ENCODE results near the gene LPIN1.
"Not testable (repeated sequence)": the region's sequence is repeated elsewhere in the genome, so short reads cannot be mapped to it uniquely, and the experiment has no call there.

LPIN1 gene

GRCh38 chr2:11758647-11759046 lies 12.2 kb downstream of the LPIN1 start:
- no peaks in the 10 kb centered on the region for H3K27me3 Mint-ChIP-seq
- H3K36me3 Mint-ChIP-seq (ENCODE audit: low read depth), result peaks cover 26% of the 10 kb centered on the region
- H3K27ac Mint-ChIP-seq, result peak overlapping the region; percentile 77
- peaks cover 77% of the 10 kb centered on the region for H3K4me1 Mint-ChIP-seq (ENCODE audit: low read depth)
- no peak overlapping the region for H3K4me3 Mint-ChIP-seq
- H3K9me3 Mint-ChIP-seq, result no peaks in the 10 kb centered on the region

GRCh38 chr2:11759182-11759975 lies 12.9 kb downstream of the LPIN1 start:
- peaks cover 69% of the 10 kb centered on the region for H3K4me1 Mint-ChIP-seq (ENCODE audit: low read depth)
- H3K4me3 Mint-ChIP-seq, H3K27me3 Mint-ChIP-seq, H3K9me3 Mint-ChIP-seq: not testable (repeated sequence)
- peak overlapping the region; percentile 79 for H3K27ac Mint-ChIP-seq
- peaks cover 28% of the 10 kb centered on the region for H3K36me3 Mint-ChIP-seq (ENCODE audit: low read depth)

GRCh38 chr2:11761259-11761658 lies 14.8 kb downstream of the LPIN1 start:
- H3K9me3 Mint-ChIP-seq, result no peaks in the 10 kb centered on the region
- peaks cover 51% of the 10 kb centered on the region for H3K4me1 Mint-ChIP-seq (ENCODE audit: low read depth)
- no peaks in the 10 kb centered on the region for H3K27me3 Mint-ChIP-seq
- no peak overlapping the region for H3K4me3 Mint-ChIP-seq
- H3K27ac Mint-ChIP-seq, result peak overlapping the region; percentile 26
- H3K36me3 Mint-ChIP-seq (ENCODE audit: low read depth), result peaks cover 42% of the 10 kb centered on the region

GRCh38 chr2:11762031-11762430 lies 15.6 kb downstream of the LPIN1 start:
- Mint-ChIP-seq H3K4me3 (no peak overlapping the region), H3K27ac (no peak overlapping the region), H3K9me3 (no peaks in the 10 kb centered on the region), H3K36me3 (ENCODE audit: low read depth) (peaks cover 50% of the 10 kb centered on the region), H3K4me1 (ENCODE audit: low read depth) (peaks cover 43% of the 10 kb centered on the region), H3K27me3 (no peaks in the 10 kb centered on the region)

- peaks cover 34% of the 10 kb centered on the region for H3K4me1 Mint-ChIP-seq (ENCODE audit: low read depth)
- H3K27ac Mint-ChIP-seq, result no peak overlapping the region
- peaks cover 54% of the 10 kb centered on the region for H3K36me3 Mint-ChIP-seq (ENCODE audit: low read depth)
- no peaks in the 10 kb centered on the region for H3K27me3 Mint-ChIP-seq
- no peak overlapping the region for H3K4me3 Mint-ChIP-seq
- no peaks in the 10 kb centered on the region for H3K9me3 Mint-ChIP-seq
Measured at GRCh38 chr2:11762799-11763461, 16.5 kb downstream of the LPIN1 start.

- H3K36me3 Mint-ChIP-seq (ENCODE audit: low read depth), result peaks cover 54% of the 10 kb centered on the region
- H3K4me1 Mint-ChIP-seq (ENCODE audit: low read depth), result peaks cover 20% of the 10 kb centered on the region
- no peak overlapping the region for H3K4me3 Mint-ChIP-seq
- no peaks in the 10 kb centered on the region for H3K9me3 Mint-ChIP-seq
- H3K27me3 Mint-ChIP-seq, result no peaks in the 10 kb centered on the region
- H3K27ac Mint-ChIP-seq, result no peak overlapping the region
Measured at GRCh38 chr2:11764359-11764758, 17.9 kb downstream of the LPIN1 start.

GRCh38 chr2:11764920-11765319 lies 18.5 kb downstream of the LPIN1 start:
- Mint-ChIP-seq H3K9me3 (no peaks in the 10 kb centered on the region), H3K27me3 (no peaks in the 10 kb centered on the region), H3K4me1 (ENCODE audit: low read depth) (peaks cover 19% of the 10 kb centered on the region), H3K4me3 (no peak overlapping the region), H3K27ac (no peak overlapping the region), H3K36me3 (ENCODE audit: low read depth) (peaks cover 54% of the 10 kb centered on the region)

- Mint-ChIP-seq H3K36me3 (ENCODE audit: low read depth) (peaks cover 56% of the 10 kb centered on the region), H3K4me3 (no peak overlapping the region), H3K9me3 (no peaks in the 10 kb centered on the region), H3K4me1 (ENCODE audit: low read depth) (peaks cover 19% of the 10 kb centered on the region), H3K27me3 (no peaks in the 10 kb centered on the region), H3K27ac (no peak overlapping the region)
Measured at GRCh38 chr2:11765501-11765900, 19.1 kb downstream of the LPIN1 start.

- Mint-ChIP-seq H3K4me1 (ENCODE audit: low read depth) (peaks cover 15% of the 10 kb centered on the region), H3K36me3 (ENCODE audit: low read depth) (peaks cover 57% of the 10 kb centered on the region), H3K27ac (peak overlapping the region; percentile 53)
Measured at GRCh38 chr2:11766016-11766415, 19.6 kb downstream of the LPIN1 start.

GRCh38 chr2:11767779-11768178 lies 21.3 kb downstream of the LPIN1 start:
- H3K27ac Mint-ChIP-seq, result no peak overlapping the region
- H3K9me3 Mint-ChIP-seq, result no peaks in the 10 kb centered on the region
- no peaks in the 10 kb centered on the region for H3K4me1 Mint-ChIP-seq (ENCODE audit: low read depth)
- no peak overlapping the region for H3K4me3 Mint-ChIP-seq
- peaks cover 67% of the 10 kb centered on the region for H3K36me3 Mint-ChIP-seq (ENCODE audit: low read depth)
- no peaks in the 10 kb centered on the region for H3K27me3 Mint-ChIP-seq

More at GRCh38 chr2:11766016-11766415, 19.6 kb downstream of the LPIN1 start:
- H3K9me3 Mint-ChIP-seq, result no peaks in the 10 kb centered on the region
- no peak overlapping the region for H3K4me3 Mint-ChIP-seq
- H3K27me3 Mint-ChIP-seq, result no peaks in the 10 kb centered on the region

GRCh38 chr2:11768946-11769345 lies 22.5 kb downstream of the LPIN1 start:
- H3K9me3 Mint-ChIP-seq, result no peaks in the 10 kb centered on the region

GRCh38 chr2:11769516-11769915 lies 23.1 kb downstream of the LPIN1 start:
- Mint-ChIP-seq H3K27me3 (no peaks in the 10 kb centered on the region), H3K36me3 (ENCODE audit: low read depth) (peaks cover 75% of the 10 kb centered on the region)

More at GRCh38 chr2:11768946-11769345, 22.5 kb downstream of the LPIN1 start:
- Mint-ChIP-seq H3K27me3 (no peaks in the 10 kb centered on the region), H3K36me3 (ENCODE audit: low read depth) (peaks cover 73% of the 10 kb centered on the region), H3K4me1 (ENCODE audit: low read depth) (peaks cover 6% of the 10 kb centered on the region), H3K4me3 (no peak overlapping the region), H3K27ac (peak overlapping the region; percentile 33)

GRCh38 chr2:11770531-11771188 lies 24.2 kb downstream of the LPIN1 start:
- Mint-ChIP-seq H3K9me3 (no peaks in the 10 kb centered on the region), H3K4me1 (ENCODE audit: low read depth) (peaks cover 22% of the 10 kb centered on the region), H3K4me3 (no peak overlapping the region), H3K27me3 (no peaks in the 10 kb centered on the region), H3K27ac (peak overlapping the region; percentile 48), H3K36me3 (ENCODE audit: low read depth) (peaks cover 73% of the 10 kb centered on the region)

More at GRCh38 chr2:11769516-11769915, 23.1 kb downstream of the LPIN1 start:
- Mint-ChIP-seq H3K4me3 (no peak overlapping the region), H3K9me3 (no peaks in the 10 kb centered on the region), H3K27ac (no peak overlapping the region), H3K4me1 (ENCODE audit: low read depth) (peaks cover 12% of the 10 kb centered on the region)

GRCh38 chr2:11771971-11772615 lies 25.7 kb downstream of the LPIN1 start:
- H3K36me3 Mint-ChIP-seq (ENCODE audit: low read depth), result peaks cover 60% of the 10 kb centered on the region

GRCh38 chr2:11773111-11773510 lies 26.7 kb downstream of the LPIN1 start:
- Mint-ChIP-seq H3K4me3 (no peak overlapping the region), H3K27ac (no peak overlapping the region), H3K27me3 (no peaks in the 10 kb centered on the region), H3K36me3 (ENCODE audit: low read depth) (peaks cover 61% of the 10 kb centered on the region), H3K4me1 (ENCODE audit: low read depth) (peaks cover 34% of the 10 kb centered on the region), H3K9me3 (no peaks in the 10 kb centered on the region)

More at GRCh38 chr2:11771971-11772615, 25.7 kb downstream of the LPIN1 start:
- Mint-ChIP-seq H3K9me3 (no peaks in the 10 kb centered on the region), H3K27ac (no peak overlapping the region), H3K4me1 (ENCODE audit: low read depth) (peaks cover 25% of the 10 kb centered on the region), H3K27me3 (no peaks in the 10 kb centered on the region), H3K4me3 (no peak overlapping the region)
